ENCODE results near the gene FHL3.

FHL3 gene, protein sequence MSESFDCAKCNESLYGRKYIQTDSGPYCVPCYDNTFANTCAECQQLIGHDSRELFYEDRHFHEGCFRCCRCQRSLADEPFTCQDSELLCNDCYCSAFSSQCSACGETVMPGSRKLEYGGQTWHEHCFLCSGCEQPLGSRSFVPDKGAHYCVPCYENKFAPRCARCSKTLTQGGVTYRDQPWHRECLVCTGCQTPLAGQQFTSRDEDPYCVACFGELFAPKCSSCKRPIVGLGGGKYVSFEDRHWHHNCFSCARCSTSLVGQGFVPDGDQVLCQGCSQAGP

DNA sequence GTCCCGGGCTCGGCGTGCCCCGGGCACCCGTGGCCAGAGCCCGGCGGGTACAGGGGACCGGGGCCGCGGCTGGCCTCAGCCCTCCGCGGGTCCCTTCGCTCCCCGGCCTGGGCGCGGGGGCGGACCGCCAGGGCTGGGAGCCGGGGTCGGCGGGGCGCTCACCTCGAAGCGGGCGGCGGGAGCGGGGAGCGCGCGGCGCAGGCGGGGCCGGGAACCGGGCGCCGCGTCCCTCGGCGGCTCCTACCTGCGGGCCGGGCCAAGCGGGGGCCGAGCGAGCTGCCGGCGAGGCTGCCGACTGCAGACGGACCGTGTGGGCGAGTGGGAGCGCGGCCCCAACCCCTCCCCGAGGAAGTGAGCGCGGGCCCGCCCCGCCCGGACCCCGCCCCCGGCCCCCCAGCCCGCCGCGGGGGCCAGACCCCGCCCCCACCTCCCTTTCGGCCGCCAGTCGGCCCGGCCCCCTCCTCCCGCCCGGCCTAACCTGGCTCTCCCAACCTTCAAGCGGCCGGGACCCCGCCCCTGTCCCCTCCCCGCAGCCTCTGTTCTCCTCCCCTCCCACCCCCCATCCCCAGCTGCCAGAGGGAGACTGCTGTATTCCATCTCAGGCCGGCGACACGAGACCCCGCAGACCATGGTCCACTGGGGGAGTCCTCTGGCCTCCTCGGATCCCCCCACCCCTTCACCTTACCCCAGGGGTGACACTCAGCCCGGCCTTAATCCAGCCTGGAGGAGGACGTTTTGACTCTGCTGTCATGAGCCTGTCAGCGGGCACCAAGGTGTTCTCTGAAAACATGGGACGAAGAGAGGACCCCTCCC lies at the start of gene FHL3:
FHL3 (minus strand) TSS at position 320 of the 813 bp plus-strand sequence. CDS start 6,102 bp downstream, outside the sequence.
- DNase-seq: peak; percentile 67

DNA sequence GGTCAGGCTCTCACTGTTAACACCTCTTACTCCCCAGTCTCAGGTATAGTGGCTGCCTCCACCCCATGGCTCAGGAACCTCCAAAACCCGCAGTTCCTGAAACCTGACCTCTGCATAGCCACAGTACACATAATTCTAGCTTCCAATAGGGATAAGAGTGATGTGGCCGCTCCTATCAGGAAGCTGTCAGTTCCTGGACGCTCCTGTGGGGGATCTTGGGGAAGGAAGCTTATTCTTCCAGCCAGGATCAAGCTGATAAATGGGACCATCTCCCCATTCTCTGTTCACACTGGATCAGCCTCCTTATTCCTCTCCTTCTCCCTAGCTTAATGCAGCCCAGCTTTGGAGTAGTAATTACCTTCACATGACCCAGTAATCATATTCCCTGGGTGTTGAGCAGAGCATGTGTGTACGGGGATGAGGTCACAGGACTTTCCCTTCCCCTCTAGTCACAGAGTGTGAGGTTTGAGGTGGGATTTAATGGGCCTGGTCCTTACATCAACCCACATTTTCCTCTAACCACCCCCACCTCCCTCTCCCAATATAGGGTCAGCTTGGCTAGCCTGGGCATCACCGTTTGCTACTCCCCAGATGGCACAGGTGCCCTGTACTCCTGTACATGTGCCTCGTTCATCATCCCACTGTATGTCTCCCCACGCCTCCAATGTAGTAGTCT lies 48.2 kb upstream of the FHL3 start:
- DNase-seq: peak; percentile 53

DNA sequence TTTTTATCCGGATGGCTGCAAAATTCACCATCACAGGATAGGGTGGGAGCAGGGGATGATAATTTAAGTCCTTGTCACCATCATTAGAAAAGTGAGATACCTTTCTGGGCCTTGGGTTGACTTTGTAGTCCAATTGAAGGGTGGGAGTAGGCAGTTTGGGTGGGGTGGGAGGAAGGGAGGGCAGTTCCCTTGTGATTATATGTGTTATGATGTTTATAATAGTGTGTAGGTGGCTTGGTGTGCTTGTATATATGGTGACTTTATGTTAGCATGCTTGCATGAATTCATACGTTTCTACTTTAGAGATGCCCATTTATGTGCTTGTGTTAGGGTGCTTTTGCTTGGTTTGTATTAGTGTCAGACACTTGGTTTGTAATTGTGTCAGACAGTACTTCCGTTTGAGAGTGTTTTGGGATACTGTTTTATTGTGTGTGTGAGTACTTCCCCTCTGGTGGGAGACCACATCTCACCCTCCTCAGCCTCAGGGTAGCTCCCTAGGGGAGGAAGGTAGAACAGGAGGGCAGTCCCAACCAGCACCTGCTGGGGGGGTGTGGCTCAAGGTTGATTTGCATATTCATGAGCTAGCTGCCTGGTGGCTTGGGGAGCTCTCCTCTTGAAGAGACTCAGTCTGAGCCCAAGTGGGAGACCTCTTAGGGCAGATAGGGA lies 47.6 kb upstream of the FHL3 start:
- peak; percentile 53 for DNase-seq

DNA sequence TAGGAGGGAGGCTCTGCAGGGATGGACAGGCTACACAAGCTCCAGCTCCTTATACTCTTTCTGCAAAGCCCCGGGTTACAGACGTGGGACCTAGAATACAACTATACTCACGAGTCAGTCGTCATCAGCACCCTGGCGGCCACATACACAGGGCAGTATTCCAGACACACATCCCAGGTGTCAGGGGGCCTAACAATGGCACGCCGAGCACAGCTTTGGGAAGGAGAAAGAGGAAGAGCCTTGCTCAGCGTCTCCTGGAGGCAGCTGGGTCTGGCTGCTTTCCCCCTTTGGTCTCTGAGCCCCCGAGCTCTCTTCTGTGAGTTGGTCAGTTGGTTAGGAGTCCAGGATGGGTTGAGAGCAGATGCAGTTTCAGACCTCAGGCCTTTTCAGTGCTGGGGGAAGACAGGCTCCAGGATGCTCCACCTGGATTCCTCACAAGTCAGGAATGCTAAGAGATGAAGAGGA lies 45.8 kb upstream of the FHL3 start:
- DNase-seq: no peak

DNA sequence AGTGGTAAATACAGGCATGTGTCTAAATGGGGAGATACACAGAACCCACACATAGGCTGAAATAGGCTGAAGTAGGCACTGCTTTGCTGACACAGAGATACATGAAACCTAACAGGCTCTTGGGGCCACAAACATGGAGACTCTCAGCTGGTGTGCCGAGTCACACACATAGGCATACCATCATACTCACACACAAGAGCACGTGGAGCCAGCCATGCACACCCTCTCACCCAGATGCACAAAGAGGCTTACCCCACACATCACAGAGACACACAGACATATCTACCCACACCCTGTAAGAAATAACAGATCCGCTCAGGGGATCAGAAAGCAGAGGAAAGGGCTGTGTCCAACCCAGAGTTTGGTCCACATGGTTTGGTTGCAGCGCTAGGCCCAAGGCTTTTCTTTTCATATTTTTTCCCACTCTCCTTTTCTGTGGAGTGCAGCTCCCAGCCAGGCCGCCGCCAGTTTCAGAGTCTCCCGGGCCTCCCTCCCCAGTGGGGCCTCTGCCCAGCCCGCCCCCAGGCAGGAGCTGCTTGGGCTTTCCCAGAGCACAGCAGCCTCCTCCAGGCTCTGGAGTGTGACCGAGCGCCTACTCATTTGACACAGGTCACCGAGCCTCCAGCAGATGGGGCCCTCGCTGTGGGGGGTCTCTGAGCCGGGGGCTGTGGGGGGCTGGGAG lies 45.2 kb upstream of the FHL3 start:
- peak; percentile 57 for DNase-seq

DNA sequence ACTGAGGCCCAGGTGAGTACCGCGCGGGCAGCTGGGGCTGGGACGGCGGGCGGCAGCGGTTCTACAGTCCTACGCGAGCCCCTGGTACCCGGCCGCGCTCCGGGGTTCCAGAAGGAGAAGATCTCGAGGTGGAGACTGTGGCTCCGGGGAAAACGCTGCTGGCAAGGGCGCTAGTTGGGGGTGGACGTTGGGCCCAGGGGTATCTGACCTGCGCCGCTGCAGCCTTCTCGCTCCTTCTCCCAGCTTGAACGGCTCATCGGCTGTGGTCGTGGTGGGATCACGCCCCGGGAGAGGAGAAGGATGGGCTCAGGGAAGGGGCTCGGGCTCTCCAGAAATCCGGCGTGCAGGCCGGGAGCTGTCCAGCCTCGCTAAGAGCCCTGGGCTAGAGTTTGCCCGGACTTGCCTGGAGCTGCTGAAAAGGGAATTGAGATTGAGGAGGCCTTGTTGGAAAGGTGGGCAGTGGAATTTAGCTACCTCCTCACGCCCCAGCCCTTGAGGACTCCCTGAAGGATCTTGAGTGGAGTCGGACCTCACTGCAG lies 42.4 kb upstream of the FHL3 start:
- DNase-seq: no peak

DNA sequence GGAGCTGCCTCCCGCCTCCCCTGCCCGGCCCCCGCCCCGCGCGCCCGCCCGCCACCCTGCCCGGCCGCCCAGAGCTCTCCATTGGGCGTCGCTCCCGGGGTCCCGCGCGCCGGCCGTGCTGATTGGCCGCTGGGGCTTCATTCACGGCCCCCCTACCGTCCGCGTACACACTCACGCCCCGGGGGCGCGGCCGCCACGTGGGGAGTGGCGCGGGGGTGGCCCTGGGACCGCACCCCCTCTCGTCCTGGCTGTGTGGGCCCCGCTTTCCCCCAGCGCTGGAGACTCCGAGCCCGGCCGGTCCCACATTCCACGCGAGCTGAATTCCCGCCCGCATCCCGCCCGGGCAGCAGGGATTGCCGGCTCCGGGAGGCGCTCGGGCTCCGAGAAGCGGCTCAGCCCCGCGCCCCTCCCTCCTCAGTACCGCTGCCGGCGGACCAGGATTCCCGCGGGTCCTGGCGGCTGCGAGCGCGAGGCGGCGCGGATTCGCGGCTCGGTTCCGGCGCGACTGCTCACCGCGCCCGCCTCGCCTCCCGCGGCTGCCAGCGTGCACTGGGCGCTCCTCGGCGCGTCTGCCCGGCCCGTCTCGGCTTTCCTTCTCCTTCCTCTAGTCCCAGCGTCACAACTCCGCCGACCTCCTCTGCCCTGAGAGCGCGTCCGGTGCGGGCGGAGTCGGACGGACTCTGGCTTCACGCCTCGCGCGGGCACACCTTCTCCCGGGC lies 41.7 kb upstream of the FHL3 start:
- DNase-seq: peak; percentile 91

DNA sequence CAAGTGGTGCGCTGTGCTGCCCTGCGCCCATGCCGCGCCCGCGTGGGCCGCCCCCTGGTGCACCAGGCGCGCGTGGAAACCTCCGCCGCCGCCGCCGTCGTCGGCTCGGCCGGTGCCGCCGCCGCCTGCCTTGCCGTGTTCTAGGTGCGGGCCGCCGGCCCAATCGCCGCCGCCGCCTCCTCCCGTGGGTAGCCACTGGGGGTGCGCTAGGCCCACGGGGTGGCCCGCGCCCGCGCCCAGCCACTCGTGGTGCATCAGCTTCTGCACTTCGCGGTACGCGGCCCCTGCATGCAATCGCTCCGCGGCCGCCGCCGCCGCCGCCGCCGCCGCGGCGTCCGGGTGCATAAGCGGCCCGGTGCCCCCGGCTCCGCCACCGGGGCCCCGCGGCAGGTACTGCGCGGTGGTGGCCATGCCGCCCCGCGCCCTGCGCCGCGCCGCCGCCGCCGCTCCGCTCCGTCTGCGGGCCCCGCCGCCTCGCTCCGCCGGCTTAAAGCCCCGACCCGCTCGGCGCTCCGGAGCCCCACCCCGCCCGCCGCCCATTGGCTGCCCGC lies 41.1 kb upstream of the FHL3 start, which contains the start of gene POU3F1:
POU3F1 (minus strand) TSS at position 461 of the 551 bp plus-strand sequence; CDS start at position 411, 50 bp downstream.
- peak; percentile 58 for DNase-seq

DNA sequence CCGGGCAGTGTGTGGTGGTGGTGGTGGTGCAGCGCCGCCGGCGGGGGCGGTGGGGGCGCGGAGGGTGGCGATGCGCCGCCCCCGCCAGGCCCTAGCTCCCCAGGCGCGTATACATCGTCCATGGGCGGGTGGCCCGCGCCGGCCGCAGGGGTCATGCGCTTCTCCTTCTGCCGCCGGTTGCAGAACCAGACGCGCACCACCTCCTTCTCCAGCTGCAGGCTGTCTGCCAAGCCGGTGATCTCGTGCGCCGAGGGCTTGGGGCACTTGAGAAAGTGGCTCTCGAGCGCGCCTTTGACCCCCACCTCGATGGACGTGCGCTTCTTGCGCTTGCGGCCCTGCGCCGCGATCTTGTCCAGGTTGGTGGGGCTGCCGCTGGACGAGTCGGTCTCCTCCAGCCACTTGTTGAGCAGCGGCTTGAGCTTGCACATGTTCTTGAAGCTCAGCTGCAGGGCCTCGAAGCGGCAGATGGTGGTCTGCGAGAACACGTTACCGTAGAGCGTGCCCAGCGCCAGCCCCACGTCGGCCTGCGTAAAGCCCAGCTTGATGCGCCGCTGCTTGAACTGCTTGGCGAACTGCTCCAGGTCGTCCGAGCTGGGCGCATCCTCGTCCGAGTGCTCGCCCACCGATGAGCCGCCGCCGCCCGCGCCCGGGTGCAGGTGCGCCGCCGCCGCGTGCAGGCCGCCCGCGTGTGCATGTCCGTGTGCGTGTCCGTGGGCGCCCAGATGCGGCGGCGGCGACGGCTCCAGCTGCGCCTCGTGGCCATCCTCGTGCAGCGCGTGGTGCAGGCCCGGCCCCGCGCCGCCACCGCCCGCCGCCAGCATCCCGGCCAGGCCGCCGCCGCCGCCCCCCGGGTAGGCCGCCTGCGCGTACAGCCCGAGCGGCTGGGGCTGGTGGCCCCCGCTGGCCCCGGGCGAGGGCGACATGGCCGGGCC lies 40.4 kb upstream of the FHL3 start:
- peak; percentile 74 for DNase-seq

DNA sequence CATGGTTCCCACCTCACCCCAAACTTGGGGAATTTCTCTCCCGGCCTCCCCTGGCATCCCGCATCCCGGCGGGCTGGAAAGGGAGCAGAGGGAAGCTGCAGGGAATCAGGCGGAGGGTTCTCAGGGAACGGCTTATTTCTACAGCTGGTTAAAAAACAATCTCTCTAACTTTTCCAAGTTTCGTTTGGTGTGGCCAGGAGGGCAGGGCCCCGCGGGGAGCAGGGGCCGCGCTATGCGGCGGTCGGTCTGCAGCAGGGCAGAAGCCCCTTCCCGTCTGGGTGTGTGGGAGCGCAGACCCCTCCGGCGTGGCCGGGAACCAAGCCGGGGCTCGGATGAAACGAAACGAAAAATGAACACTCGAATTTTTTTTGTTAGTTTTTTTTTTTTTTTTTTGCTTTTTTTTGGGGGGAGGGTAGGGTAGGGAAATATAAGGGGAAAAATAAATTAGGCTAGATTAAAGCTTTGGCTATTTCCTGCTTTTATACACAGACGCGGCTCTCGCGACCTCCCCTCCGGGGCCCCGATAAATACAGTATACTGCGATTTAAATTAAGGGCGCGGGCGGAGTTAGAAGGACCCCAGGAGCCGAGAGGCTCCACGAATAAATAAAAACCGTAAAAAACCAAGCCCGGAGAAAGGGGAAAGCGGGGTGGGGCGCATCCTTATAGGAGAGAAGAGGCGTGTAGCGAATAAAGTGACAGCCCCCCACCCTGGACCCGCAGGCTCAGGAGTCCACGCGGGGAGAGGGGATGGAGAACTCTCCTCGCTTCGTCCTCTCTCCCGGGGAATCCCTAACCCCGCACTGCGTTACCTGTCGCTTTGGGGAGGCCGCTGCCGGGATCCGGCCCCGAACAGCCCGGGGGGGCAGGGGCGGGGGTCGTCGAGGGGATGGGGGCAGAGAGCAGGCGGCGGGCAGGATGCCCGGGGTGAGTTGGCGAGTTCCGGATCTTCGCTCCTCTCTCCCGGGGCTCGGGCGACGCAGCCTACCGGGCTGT lies 39.2 kb upstream of the FHL3 start:
- DNase-seq: peak; percentile 31

DNA sequence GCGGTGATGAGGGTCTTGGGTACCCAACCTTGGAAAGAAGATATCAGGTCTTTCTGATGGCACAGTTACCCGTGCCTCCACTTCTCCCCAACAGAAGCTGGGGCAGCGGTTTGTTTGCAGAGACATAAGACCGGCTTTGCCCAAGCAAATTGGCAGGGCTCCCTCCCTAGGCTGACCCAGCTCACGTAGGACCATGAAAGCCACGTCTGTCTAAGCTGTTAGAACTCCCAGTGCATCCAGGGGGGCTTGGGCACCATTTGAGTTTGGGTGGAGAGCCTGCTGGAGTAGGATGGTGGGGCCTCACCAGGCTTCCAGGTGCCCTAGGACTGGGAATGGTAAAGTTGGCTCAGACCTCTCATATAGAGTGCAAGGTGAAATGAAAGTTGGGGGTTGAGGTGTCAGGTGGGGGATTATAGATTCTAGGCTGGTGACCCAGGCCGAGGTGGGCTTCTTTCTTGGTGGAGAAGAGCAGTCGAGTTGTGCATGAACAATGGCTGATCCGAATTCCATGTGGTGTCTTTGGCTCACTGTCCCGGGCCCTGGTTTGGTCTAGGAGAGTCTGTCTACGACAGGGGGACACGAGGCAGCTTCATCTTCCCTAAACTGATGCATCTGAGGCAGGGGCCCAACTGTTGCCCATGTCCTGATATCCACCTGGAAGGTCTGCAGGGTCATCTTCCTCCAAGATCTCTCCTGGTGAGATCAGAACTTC lies 37.9 kb upstream of the FHL3 start:
- no peak for DNase-seq

DNA sequence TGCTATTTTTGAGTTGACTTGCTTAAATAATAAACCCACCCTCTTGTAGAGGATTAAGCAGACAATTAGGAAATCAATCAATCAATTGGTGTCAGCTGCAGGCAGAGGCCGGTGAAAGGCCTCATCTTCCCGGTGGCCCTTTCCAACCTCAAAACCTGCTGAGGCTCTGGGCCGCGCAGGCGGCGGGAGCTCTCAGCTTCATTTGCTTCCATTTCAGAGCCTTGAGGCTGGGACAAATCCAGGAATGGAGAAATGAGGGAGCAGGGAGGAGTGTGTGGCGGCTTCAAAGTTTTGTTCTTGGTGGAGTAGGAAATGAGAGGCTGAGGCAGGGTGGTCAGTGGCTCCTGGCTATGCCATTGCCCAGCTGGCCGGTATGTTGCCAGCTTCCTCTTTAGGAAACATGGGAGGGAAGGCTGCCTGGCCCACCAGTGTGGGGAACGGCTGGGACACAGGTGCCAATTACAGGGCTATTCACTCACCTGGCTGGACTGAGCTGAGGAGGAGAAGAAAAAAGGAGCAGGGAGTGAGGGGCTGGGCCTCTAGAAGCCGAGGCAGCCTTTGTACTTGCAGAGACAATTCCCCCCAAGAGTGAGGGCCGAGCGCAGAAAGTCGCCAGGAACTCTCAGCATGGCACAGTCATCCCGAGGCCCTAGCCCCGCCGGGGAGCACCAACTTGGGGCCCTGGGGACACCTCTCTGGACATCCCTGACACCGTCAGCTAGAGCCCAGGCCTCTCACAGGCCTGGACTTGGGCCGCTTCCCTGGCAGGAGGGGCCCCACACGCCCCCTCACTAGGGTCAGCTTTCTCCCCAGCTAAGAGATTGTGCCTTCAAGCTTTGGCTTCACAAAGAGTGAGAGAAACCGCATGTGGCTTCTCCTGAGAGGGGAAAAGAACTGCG lies 36.9 kb upstream of the FHL3 start:
- DNase-seq: no peak

DNA sequence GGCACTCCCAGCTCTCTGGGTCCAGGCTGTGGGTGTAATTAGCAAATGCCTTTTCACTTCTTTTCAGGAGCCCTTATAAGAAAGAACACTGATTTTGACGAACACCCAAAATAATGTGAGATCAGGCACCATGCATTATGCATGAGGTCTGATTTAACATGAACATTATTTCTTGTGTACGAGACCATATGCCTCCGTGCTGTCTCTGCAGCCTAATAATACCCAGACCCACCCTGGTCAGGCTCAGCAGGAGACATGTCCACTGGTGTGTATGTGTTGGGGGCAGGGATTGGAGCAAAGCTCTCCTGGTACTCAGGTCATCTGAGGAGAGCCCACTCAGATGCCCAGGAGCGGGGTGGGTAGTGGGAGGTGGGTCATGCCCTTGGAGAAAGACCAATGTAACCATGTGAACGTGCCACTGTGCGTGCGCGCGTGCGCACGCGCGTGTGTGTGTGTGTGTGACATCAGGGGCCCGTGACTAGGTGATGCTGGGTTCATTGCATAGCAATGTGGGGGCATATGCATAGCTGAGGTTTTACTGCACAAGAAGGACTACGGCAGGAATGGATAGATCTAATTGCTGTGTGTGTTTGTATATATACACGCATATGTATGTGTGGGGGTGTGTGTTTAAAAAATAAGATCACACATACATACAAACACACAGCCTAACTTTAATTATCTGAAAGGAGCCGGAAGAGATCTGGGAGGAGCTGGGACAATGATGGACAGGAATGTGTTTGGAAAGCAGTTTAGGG lies 34.2 kb upstream of the FHL3 start:
- DNase-seq: no peak

DNA sequence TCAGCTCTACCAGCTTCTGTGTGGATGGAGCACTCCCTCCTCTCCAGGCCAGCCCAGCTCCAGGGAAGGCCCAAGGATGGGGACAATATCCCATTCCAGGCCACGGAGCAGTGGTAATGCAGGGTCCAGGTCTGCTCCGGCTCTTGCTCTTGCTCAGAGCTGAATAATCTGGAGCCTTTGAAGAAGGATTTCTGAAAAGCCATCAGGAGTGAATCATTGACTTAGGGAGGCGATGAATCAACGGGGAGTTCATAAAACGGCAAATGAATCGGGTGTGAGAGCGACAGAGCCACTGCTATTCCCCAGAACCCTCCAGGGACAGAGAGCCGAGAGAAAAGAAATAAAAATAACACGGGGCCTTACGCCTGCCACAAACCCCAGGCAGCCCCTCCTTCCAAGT lies 33.5 kb upstream of the FHL3 start:
- DNase-seq: no peak

DNA sequence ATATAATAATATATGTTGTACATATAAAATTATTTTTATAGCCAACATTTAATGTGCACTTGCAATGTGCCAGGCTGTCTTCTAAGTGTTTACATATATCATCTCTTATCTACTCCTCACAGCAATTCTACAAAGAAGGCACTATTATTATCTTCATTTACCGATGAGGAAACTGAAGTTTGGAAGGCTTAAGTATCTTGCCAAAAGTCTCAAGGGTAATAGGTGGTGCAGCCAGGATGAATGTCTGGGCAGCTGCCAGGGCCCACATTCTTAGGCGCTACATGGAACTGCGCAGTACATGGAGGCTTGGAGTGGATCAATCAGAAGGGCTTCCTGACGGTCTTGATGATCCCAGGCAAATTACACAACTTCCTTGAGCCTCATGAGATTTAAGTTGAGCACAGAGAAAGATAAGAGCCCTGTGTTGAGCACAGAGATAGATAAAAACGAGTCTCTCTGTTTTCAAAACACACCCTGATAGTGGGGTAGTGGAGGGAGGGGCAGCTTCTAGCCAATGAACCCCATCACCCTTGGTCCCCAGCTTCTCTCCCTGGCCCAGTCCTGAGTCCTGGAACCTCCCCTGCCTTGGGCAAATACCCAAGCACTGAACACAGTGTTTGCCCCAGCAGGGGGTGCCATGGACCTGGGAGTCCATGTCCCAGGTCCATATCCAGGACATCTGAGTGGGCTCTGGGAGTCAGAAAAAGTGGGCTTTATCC lies 32.1 kb upstream of the FHL3 start:
- peak; percentile 1 for DNase-seq
